ENCODE measurements around the gene SOST.

The SOST gene

GRCh38 chr17:43791589-43791988 is 33.0 kb upstream of the SOST start:
- H4K20me1 ChIP-seq (ENCODE audit: insufficient read depth): no peaks in the 10 kb centered on the region
- no peaks in the 10 kb centered on the region for H3K4me1 ChIP-seq (ENCODE audit: low read depth, poor library complexity, severe bottlenecking)
- no peaks in the 10 kb centered on the region for H3K79me2 ChIP-seq (ENCODE audit: insufficient read depth, low read depth)
- H3K27ac ChIP-seq: no peak overlapping the region
- no peaks in the 10 kb centered on the region for H3K36me3 ChIP-seq (ENCODE audit: insufficient read depth)
- no peak for TF ChIP-seq CTCF (conservative IDR thresholded peaks at IDR 0.05; ENCODE audit: low read depth, low read length)
- H3K4me2 ChIP-seq: no peak overlapping the region
- H2AFZ ChIP-seq (ENCODE audit: low read depth): no peak overlapping the region
- no peak overlapping the region for H3K9ac ChIP-seq
- H3K4me3 ChIP-seq (IDR thresholded peaks at IDR 0.05; ENCODE audit: insufficient read depth, low read depth, low read length): no peak overlapping the region
- no peaks in the 10 kb centered on the region for H3K27me3 ChIP-seq (ENCODE audit: insufficient read depth, low read depth)

GRCh38 chr17:43790311-43790940 is 31.8 kb upstream of the SOST start:
- Histone ChIP-seq H2AFZ (ENCODE audit: low read depth) (no peak overlapping the region), H3K36me3 (ENCODE audit: insufficient read depth) (no peaks in the 10 kb centered on the region), H3K9ac (no peak overlapping the region), H3K79me2 (ENCODE audit: insufficient read depth, low read depth) (no peaks in the 10 kb centered on the region), H3K4me2 (no peak overlapping the region), H3K27me3 (ENCODE audit: insufficient read depth, low read depth) (no peaks in the 10 kb centered on the region), H4K20me1 (ENCODE audit: insufficient read depth) (no peaks in the 10 kb centered on the region), H3K4me3 (IDR thresholded peaks at IDR 0.05; ENCODE audit: insufficient read depth, low read depth, low read length) (no peak overlapping the region), H3K4me1 (ENCODE audit: low read depth, poor library complexity, severe bottlenecking) (no peaks in the 10 kb centered on the region), H3K27ac (no peak overlapping the region)
- no peak for TF ChIP-seq CTCF (conservative IDR thresholded peaks at IDR 0.05; ENCODE audit: low read depth, low read length)

- H2AFZ ChIP-seq (ENCODE audit: low read depth): no peak overlapping the region
- H3K36me3 ChIP-seq (ENCODE audit: insufficient read depth): no peaks in the 10 kb centered on the region
- no peaks in the 10 kb centered on the region for H4K20me1 ChIP-seq (ENCODE audit: insufficient read depth)
- no peak overlapping the region for H3K9ac ChIP-seq
- H3K27ac ChIP-seq: no peak overlapping the region
- H3K79me2 ChIP-seq (ENCODE audit: insufficient read depth, low read depth): no peaks in the 10 kb centered on the region
- no peaks in the 10 kb centered on the region for H3K4me1 ChIP-seq (ENCODE audit: low read depth, poor library complexity, severe bottlenecking)
- no peak for TF ChIP-seq CTCF (conservative IDR thresholded peaks at IDR 0.05; ENCODE audit: low read depth, low read length)
- H3K27me3 ChIP-seq (ENCODE audit: insufficient read depth, low read depth): 0 out of 2 replicates have a peak, but pooled peaks cover under 1% of the 10 kb centered on the region
- no peak overlapping the region for H3K4me2 ChIP-seq
- no peak overlapping the region for H3K4me3 ChIP-seq (IDR thresholded peaks at IDR 0.05; ENCODE audit: insufficient read depth, low read depth, low read length)
Observed at GRCh38 chr17:43789482-43789881, 30.9 kb upstream of the SOST start.

- Histone ChIP-seq H3K4me3 (IDR thresholded peaks at IDR 0.05; ENCODE audit: insufficient read depth, low read depth, low read length) (no peak overlapping the region), H4K20me1 (ENCODE audit: insufficient read depth) (no peaks in the 10 kb centered on the region), H2AFZ (ENCODE audit: low read depth) (no peak overlapping the region), H3K36me3 (ENCODE audit: insufficient read depth) (no peaks in the 10 kb centered on the region), H3K27me3 (ENCODE audit: insufficient read depth, low read depth) (0 out of 2 replicates have a peak, but pooled peaks cover 8% of the 10 kb centered on the region), H3K4me1 (ENCODE audit: low read depth, poor library complexity, severe bottlenecking) (no peaks in the 10 kb centered on the region), H3K27ac (no peak overlapping the region), H3K79me2 (ENCODE audit: insufficient read depth, low read depth) (no peaks in the 10 kb centered on the region), H3K9ac (no peak overlapping the region), H3K4me2 (no peak overlapping the region)
- TF ChIP-seq CTCF (conservative IDR thresholded peaks at IDR 0.05; ENCODE audit: low read depth, low read length): no peak
Observed at GRCh38 chr17:43788540-43788939, 29.9 kb upstream of the SOST start.

Measured in KMS-11 (cell line).